Colonic mucosa (tissue), 4 donors: ENCODE data around the gene ACTR1A. TPM values are rescaled to one million over a fixed set of nuclear protein-coding genes. Genes with fewer than 3 reads are reported as not detected.

ENCODE experiments used
- DNase-seq: peaks from one replicate; pipeline ENCODE4 v3.0.0-alpha.2; 2020
- H3K27ac ChIP-seq: fragments of 200-600 bp; one replicate; pipeline ENCODE4 v1.8.0; 2021
- H3K27me3 ChIP-seq: fragments of 200-600 bp; one replicate; pipeline ENCODE4 v1.8.0; 2021
- H3K36me3 ChIP-seq: fragments of 200-600 bp; one replicate; pipeline ENCODE4 v1.8.0; 2021
- H3K4me1 ChIP-seq: fragments of 200-600 bp; one replicate; pipeline ENCODE4 v1.8.0; 2021; ENCODE audit warnings: mild to moderate bottlenecking
- H3K4me3 ChIP-seq: fragments of 200-600 bp; one replicate; pipeline ENCODE4 v1.8.0; 2021
- H3K9ac ChIP-seq, 2 donors: one replicate each; pipeline ENCODE4 v1.7.0; 2013; ENCODE audit warnings: control low read depth in 2 of 2, low read depth in 2 of 2, low read length in 2 of 2
- H3K9me3 ChIP-seq: fragments of 200-600 bp; one replicate; pipeline ENCODE4 v1.8.0; 2021
- intact Hi-C: fragments of 100-400 bp; cut with DNase I; formaldehyde crosslinking; loops from one replicate; pipeline ENCODE4 v1.14.1; 2022
- total RNA-seq, 2 donors: library from RNA; stranded (reverse); fragmentation: NEBNext Ultra II Directional in 1 of 2; extraction: Animal tissue kit (Norgen Biotek cat#: 25700) in 1 of 2; gene quantifications; one replicate each; pipeline ENCODE4 v1.2.1, GENCODE V29; 2021
- TF ChIP-seq, protein P1 (sequence below): fragments of 200-600 bp; IDR thresholded peaks from one replicate; pipeline ENCODE4 v1.8.0; 2022; ENCODE audit warnings: antibody characterized with exemption, mild to moderate bottlenecking
- donor health status: healthy.
- donor health status: DM: no; HTN: no; CAD: no.
- donor health status: DM: no; HTN: no; CAD: no.

ACTR1A gene
- total RNA-seq, 2 donors from 2014 or later = 76.4 to 88.8 TPM

DNA sequence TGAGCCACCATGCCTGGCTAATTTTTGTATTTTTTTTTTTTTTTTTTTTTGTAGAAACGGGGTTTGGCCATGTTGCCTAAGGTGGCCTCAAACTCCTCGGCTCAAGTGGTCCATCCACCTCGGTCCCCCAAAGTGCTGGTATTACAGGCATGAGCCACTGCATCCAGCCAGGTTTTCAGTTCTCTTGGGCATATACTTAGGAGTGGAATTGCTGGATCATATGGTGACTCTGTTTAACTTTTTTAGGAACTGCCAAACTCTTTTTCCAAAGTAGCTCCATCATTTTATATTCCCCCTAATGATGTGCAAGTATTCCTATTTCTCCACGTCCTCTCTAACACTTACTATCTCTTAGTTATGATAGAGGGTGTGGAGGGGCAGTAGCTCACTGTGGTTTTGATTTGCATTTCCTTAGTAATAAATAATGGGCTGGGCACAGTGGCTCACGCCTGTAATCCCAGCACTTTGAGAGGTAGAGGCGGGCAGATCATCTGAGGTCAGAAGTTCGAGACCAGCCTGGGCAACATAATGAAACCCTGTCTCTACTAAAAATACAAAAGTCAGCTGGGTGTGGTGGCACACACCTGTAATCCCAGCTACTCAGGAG, 42.9 kb upstream of the ACTR1A start:
- TF ChIP-seq, protein P1, sequence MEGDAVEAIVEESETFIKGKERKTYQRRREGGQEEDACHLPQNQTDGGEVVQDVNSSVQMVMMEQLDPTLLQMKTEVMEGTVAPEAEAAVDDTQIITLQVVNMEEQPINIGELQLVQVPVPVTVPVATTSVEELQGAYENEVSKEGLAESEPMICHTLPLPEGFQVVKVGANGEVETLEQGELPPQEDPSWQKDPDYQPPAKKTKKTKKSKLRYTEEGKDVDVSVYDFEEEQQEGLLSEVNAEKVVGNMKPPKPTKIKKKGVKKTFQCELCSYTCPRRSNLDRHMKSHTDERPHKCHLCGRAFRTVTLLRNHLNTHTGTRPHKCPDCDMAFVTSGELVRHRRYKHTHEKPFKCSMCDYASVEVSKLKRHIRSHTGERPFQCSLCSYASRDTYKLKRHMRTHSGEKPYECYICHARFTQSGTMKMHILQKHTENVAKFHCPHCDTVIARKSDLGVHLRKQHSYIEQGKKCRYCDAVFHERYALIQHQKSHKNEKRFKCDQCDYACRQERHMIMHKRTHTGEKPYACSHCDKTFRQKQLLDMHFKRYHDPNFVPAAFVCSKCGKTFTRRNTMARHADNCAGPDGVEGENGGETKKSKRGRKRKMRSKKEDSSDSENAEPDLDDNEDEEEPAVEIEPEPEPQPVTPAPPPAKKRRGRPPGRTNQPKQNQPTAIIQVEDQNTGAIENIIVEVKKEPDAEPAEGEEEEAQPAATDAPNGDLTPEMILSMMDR = no peak
- no peak overlapping the region for H3K4me3 ChIP-seq
- no peaks in the 10 kb centered on the region for H3K4me1 ChIP-seq
- no peak for DNase-seq
- H3K27ac ChIP-seq = no peak overlapping the region
- no peak overlapping the region for H3K9ac ChIP-seq
- no peaks in the 10 kb centered on the region for H3K36me3 ChIP-seq
- H3K9me3 ChIP-seq = no peaks in the 10 kb centered on the region
- H3K27me3 ChIP-seq = no peaks in the 10 kb centered on the region
- intact Hi-C loops = no loop called here

GRCh38 chr10:102542800-102543418, 40.4 kb upstream of the ACTR1A start:
- no peaks in the 10 kb centered on the region for H3K4me1 ChIP-seq

DNA sequence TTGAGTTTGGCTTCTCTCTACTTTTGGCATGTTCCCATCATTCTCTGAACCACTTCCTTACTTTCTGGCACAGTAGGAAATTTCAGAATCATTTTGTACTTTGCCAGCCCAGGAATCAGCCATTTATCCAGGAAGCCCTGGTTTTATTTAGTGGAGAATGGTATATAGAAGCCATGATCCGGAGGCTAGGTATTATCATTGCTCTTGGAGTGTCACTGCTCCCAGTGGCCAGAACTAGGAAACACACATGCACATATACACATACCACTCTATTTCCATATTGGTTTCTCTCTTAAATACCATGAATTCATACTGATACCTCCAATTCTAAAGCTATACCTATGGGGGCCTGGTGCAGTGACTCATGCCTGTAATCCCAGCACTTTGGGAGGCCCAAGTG, 37.5 kb upstream of the ACTR1A start:
- Histone ChIP-seq H3K27ac (no peak overlapping the region), H3K9ac (no peak overlapping the region), H3K36me3 (no peaks in the 10 kb centered on the region), H3K4me1 (no peaks in the 10 kb centered on the region), H3K4me3 (no peak overlapping the region), H3K9me3 (no peaks in the 10 kb centered on the region), H3K27me3 (no peaks in the 10 kb centered on the region)
- TF ChIP-seq, protein P1 = no peak
- intact Hi-C loops = no loop called here
- no peak for DNase-seq

More at GRCh38 chr10:102542800-102543418, 40.4 kb upstream of the ACTR1A start:
- H3K4me3 ChIP-seq = no peak overlapping the region
- no peaks in the 10 kb centered on the region for H3K36me3 ChIP-seq
- no peaks in the 10 kb centered on the region for H3K9me3 ChIP-seq
- no peak overlapping the region for H3K9ac ChIP-seq
- no peak overlapping the region for H3K27ac ChIP-seq
- intact Hi-C loops = no loop called here
- no peaks in the 10 kb centered on the region for H3K27me3 ChIP-seq
- TF ChIP-seq, protein P1 = no peak
- DNase-seq = no peak

DNA sequence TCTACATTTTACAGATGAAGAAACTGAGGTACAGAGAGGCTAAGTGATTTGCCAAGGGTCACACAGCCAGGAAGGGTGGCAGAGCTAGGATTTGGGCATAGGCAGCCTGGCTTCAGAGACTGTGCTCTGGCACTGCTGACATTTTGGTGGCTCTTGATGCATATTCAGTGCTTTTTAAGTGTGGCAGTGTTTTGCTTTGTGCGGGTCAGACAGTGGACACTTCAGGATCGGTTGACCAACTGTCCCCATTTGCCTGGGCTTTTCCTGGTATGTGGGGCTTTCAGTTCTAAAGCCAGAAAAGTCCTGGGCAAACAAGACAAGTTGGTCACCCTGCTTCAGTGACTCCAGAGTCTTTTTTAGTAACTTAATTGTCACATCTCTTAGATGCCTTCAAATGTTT, 36.3 kb upstream of the ACTR1A start:
- Histone ChIP-seq H3K9ac (no peak overlapping the region), H3K27me3 (no peaks in the 10 kb centered on the region), H3K9me3 (no peaks in the 10 kb centered on the region), H3K4me3 (no peak overlapping the region), H3K4me1 (no peaks in the 10 kb centered on the region), H3K27ac (no peak overlapping the region), H3K36me3 (no peaks in the 10 kb centered on the region)
- no peak for DNase-seq
- intact Hi-C loops = no loop called here
- TF ChIP-seq, protein P1 = no peak

DNA sequence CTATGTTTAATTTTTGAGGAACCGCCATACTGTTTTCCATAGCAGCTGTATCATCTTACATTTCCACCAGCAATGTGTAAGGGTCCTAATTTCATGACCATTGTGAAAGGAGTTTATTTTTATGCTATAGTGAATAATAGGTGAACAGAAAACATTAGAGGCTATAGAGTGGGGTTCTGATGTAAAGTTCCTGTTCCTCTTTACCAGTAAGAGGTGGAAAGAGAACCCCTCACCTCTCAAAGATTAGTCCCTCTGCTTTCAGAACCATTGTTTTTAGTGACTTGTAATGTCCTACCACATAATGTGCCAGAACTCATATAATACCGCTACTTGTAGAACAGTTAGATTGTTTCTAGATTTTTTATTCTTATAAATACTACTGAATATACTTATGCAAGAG, 35.4 kb upstream of the ACTR1A start:
- no peak overlapping the region for H3K9ac ChIP-seq
- intact Hi-C loops = no loop called here
- no peak overlapping the region for H3K4me3 ChIP-seq
- TF ChIP-seq, protein P1 = no peak
- H3K36me3 ChIP-seq = no peaks in the 10 kb centered on the region
- H3K9me3 ChIP-seq = no peaks in the 10 kb centered on the region
- no peaks in the 10 kb centered on the region for H3K27me3 ChIP-seq
- H3K4me1 ChIP-seq = no peaks in the 10 kb centered on the region
- no peak for DNase-seq
- H3K27ac ChIP-seq = no peak overlapping the region
